ENCODE results near the gene TSPAN18.

TSPAN18 gene

DNA sequence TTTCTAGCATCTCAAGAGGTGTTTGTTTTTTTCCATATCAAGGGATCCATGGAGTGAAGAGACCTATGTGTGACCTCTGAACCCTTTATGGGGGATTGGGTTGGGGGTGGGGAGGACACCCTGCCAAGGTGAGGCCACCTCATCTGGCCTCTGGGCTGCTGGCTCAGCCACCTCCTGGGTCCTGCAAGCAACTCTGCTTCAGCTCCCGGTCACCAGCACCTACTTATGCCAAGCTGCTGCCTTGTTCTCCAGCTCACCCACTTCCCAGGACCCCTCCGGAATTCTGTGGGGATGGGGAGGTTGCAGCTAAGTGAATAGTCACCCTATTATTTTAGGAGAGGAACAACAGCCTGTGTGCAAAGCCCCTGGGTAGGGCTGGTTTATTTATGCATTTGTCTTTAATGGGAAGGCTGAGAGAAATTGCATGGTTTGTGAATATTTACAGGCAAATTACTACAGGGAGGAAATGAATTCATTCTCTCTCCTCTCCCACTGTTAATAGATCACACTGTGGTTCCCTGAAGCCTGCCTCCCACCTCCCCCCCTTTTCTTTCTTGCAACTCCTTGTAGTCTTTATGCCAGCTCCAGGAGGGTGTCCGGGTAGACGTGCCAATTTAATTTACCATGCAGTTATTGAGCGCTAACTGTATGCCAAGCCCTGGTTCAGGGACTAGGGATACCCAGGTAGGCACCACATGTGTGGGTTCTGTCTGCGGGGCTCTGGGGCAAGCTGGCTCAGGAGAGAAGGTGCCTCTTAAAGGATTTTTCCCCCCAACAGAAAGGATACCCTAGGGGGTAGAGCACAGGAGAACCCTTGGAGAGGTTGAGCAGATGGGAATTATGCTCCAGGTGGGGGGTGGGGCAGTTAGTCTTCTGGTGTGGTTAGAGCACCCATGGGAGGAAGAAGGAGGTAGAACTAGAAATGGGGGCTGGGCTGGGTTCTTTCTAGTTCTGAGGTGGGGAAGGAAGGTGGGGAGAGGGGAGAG lies 50.7 kb downstream of the TSPAN18 start:
- DNase-seq, result no peak

DNA sequence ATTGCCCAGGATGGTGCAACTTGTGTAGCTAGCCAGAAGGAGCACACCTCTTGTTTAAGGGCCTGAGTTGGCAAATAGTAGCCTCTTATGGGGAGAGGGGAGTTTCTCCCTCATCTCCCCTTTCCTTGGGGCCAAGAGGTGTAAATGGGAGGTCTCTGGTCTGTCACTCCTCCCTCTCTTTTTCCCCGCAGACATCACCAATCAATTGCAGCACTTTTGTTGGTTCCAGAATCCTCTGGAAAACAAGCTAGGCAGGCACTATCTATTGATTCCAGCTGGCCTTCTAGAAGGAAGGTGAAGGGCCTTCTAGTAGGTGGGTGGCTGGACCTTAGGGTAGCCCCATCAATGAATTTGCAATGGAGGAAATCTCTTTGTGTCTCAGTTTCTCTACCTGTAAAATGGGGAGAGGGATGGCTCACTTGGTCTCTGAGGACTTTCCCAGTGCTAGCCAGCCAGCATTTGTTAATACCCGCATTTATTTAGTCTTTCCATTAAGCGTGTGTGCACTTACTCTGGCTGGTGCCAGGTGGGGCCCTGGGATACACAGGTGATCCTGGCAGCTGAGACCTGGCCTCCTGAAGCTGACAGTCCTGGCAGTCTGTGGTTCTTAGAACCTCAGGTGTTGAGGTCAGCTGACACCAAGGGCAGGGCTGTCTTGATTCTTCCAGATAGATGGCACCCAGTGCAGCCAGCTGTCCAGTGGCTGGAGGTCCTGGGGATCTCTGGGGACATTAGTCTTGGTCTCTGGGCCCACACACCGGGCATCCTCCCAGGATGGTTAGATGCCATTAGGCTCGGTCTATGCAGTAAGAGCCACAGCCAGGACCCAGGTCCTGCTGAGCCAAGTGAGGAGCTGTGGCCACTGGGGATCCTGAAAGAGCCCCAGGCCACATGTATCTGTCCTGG lies 51.7 kb downstream of the TSPAN18 start:
- DNase-seq, result no peak

DNA sequence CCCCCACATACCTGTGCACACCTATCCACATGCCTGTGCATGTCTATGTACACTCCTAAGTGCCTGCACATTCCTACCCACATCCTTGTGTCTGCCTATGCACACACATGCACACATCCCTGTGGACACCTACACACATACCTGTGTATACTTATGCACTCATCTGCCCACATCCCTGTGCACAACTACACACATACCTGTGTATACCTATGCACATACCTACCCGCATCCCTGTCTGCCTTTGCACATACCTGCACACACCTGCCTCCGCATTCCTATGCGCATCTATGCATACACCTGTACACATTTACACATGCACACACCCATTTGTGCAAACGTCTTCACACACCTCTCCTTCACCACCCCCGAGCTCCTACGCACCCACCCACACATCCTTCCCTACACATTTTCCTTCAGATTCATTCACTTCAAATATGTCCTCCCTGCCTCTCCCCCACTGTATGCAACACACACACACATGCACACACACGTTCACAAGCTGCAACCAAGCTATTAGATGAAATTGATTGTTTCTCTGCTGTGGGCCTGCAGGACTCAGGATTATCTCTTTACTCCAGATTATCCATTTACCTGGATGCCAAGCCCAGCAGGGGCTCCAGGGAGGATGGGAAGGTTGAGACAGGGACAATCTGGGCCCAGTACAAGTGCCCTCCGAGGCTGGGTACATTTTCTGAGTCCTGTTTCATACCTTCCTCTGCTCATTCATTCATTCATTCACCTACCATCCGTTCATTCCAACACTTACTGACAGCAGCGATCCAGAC lies 53.2 kb downstream of the TSPAN18 start:
- no peak for DNase-seq

DNA sequence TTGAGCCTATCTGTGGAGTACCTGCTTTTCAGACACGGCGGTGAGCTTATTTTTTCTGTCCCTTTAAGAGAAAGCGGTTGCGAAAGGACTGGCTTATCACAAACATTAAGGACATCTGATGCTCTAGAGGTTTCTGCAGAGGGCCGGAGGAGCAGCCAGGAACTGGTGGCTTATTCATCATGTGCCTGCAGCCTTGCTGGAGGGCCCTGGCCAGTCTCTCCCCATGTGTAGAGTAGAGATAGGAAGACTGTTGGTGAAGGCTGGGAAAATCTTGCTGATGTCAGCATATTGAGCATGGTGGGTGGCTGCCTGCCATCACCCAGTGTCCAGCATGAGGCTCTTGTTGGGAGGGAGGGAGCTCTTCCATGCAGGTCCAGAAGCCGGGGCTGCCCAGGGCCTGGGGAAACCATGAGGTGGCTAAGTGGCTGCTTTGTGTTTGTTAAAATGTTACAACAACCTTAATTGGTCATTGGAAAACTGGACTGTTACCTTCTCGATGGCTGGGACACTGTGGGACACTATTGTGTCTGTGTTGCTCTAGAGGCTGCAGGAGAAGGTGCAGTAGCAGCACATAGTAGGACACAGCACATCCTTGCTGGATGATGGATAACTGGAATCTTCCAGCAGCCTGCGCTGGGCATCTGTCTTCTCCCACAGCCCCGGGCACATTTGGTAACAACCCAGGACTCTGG lies 54.3 kb downstream of the TSPAN18 start:
- DNase-seq, result no peak

DNA sequence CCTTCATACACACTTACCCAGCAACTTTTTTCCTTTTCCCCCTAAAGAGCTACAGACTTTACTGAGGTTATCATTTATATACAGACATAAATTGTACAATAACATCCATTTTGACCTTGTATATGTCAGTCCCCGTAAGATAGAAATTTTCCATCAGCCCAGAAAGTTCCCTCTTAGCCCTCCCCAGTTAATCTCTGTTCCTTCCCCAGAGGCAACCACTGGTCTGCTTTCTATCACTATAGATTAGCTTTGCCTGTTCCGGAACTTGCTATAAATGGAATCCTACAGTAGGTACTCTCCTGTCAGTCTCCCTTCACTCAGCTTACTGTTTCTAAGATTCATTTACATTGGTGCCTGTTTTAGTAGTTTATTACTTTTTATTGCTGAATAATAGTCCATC lies 54.9 kb downstream of the TSPAN18 start:
- no peak for DNase-seq

DNA sequence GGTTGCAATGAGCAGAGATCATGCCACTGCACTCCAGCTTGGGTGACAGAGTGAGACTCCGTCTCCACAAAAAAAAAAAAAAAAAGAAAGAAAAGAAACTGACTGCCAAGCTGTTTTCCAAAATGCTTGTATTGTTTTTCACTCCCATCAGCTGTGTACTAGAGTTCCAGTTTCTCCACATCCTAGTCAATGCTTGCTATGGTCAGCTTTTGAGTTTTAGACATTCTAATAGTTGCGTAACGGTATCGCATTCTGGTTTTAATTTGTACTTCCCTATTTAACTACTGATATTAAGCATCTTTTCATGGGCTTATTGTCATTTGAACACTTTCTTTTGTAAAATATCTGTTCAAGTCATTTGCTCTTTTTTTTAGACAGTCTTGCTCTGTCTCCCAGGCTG lies 55.7 kb downstream of the TSPAN18 start:
- no peak for DNase-seq

DNA sequence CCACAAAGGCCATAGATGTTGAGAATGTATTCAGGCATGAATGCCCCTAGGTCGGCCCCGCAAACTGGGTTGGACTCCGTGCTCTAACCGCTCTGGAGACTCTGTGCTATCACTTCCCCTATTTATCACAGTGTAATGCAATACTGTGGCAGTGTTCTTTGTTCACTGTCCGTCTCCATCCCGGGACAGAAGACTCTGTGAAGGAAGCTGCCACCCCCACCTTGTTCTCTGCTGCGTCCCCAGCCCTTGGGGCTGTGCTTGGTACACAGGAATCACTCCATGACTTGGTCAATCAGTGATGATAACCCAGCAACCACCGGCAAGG lies 57.6 kb downstream of the TSPAN18 start:
- DNase-seq, result no peak

DNA sequence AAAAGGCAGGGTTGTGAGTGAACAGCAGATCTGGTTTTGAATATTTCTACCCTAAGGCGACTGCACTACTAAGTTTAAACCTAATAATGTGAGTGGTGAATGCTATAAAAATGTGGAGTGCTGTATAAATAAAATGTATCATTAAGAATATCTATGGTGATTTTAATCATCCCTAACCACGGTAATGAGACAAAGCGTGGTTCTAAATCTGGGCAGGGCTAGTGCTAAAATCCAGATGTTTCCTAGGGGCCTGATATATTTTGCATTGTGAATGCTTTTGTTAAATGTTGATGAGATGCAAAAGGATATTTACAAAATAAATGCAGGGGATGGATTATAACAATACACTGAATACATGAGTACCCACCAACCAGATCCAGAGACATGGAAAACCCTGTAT lies 58.1 kb downstream of the TSPAN18 start:
- no peak for DNase-seq

DNA sequence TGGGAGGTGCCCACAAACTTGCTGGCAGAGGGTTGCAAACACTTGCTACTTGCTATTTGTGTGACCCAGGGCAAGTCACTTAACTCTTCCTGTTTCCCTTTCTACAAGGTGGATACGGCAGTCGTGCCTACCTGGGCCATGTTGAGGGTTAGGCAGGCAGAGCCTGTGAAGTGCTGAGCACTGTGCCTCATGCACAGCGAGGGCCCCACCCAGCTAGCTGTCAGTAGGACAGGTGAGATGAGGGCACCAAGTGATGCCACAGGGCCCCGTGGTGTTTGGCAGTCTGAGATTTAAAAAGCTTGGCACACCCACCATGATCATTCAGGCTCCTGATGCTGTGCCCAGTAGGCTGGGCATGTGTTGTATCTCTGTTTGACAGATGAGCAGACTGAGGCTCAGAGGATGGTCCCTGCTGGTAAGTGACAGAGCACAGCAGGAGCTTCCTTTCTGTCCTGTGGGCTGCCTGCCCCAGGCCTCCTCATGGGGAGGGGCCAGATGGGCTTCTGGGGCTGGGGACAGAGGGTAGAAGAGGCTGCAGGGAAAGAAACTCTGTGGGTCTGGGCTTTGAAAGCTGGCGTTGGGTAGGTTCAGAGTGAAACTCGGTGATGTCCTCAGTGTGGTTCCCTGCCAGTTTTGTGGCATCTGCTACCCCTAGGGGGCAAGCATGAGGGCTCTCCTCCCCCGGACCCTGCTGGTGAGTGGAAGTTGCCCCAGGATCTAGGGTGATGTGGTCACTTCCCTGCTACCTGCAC lies 59.3 kb downstream of the TSPAN18 start:
- no peak for DNase-seq

DNA sequence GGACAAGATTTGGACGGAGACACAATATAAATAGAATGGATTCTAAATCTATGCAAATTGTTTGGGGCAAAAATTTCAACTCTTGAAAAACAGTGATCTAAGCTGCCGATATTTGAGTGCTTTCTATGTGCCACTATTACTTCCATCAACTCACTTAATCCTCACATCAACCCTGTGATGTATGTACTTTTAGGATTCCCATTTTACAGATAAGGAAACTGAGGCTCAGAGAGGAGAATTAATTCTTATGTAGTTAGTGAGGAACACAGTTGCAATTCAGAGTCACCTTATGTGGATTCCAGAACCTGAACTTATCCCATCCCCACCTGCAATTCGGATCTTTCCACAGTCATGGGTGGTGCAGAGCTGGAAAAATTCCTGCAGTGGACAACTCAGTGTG lies 60.3 kb downstream of the TSPAN18 start:
- DNase-seq, result no peak

DNA sequence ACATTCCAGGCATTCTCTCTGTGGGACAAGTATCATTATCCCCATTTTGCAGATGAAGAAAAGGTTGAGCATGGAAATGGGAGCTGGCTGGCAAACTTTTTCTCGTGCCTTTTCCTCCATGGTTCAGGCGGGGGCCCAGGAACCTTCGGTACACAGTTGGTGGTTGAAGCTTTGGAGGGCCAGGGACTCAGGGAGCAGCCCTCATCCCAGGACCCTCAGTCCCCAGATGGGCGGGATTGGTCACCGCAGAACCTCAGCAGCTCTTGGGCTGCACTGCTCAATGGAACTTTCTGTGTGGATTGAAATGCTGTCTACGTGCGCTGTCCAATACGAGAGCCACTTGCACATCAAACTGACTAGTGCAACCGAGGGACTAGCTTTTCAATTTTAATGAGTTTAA lies 61.2 kb downstream of the TSPAN18 start:
- DNase-seq, result no peak

DNA sequence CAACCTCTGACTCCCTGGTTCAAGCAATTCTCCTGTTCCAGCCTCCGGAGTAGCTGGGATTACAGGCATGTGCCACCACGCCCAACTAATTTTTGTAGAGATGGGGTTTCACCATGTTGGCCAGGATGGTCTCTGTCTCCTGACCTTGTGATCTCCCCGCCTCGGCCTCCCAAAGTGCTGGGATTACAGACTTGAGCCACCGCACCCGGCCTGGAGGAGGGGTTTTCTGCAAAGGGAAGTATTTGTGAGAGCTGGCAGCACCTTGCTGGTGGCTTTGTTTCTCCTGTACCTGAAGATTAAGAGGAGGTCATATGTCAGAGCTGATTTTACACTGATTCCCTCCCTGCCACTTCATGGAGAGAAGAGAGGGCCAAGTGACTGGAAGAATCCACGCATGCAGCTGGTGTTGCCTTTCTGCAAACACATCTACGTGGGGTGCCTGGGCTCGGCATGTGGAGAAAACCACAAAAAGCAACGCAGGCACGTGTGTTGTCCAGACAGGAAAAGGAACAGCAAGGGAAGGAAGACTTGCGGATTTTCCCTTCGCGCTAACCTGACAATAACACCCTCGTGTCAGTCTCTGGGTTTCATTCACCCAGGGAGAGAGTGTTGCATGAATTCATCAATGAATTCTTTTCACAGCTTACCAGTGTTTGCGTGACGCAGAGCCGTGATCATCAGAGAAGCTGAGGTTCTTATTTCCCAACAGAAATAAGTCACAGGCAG lies 61.9 kb downstream of the TSPAN18 start:
- no peak for DNase-seq

DNA sequence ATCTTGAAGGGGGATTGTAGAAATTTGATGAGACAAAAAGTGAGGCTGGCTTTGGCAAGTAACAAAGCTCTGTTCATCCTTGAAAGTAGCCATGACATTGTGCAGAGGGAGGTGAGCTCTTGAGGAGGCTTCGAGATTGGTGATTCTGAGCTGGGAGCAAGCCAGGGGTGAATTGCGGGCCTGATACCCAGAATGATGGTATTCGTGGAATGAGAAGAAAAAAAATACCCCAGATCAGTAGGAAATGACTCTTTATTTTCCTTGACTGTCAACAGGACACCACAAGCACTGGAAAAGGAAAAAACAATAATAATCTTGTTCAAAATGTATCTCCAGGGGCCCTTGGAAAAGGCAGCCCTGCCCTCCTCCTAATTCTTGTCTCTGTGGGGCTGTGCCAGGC lies 62.7 kb downstream of the TSPAN18 start:
- DNase-seq, result no peak

DNA sequence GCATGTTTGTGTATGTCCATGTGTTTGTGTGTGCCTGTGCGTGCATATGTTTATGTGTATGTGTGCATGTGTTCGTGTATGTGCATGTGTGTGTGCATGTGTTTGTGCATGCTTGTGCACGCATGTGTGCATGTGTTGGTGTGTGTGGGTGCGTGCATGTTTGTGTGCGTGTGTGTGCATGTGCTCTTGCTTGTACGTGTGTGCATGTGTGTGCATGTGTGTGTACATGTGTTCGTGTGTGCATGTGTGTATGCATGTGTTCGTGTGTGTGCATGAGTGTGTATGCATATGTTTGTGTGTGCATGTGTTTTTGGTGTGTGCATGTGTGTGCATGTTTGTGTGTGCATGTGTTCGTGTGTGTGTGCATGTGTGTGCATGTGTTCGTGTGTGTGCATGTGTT lies 63.4 kb downstream of the TSPAN18 start:
- no peak for DNase-seq

DNA sequence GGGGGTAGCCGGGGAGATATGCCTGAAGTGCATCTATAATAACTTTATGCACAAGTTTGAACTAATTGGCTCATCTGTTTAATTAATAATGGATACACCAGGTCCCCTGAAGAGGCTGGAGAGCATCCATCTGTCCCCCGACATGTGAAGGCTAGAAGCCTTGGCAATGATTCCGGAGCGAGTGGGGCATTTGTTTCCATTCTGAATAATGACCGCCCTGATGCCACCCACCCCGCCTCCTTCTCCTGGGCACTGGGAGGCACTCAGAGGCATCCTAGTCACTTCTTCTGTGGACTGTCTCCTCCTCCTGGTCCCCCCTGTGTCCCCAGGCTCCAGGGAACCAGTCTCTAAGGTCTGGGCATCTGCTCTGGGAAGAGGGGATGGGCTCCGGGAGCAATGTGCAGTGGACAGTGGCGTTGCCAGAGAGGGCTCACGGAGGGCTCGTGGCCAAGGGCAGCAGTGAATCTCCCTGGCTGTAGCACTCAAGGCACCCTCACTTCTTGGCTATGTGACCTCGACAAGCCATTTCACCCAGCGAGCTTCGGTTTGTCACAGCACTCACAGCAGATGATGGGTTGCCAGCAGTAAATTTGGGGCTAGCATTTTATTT lies 64.7 kb downstream of the TSPAN18 start:
- DNase-seq, result no peak

DNA sequence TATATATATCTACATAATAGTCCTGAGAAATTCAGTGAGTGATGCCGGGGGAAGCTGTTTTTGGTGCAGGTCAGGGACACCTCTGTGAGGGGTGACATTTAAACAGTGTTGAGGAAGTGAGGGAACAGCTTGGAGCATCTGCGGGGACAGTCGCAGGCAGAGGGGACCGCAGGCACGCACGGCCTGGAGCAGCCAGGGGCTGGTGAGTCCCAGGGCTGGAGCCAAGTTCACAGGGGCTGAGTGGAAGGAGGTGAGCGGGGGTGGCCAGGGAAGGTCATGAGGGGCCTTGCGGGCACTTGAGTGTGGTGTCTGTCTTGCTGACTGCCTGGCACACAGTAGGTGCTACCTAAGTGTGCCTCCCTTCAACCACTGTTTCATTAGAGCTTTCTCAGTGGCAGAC lies 65.4 kb downstream of the TSPAN18 start:
- DNase-seq, result no peak

DNA sequence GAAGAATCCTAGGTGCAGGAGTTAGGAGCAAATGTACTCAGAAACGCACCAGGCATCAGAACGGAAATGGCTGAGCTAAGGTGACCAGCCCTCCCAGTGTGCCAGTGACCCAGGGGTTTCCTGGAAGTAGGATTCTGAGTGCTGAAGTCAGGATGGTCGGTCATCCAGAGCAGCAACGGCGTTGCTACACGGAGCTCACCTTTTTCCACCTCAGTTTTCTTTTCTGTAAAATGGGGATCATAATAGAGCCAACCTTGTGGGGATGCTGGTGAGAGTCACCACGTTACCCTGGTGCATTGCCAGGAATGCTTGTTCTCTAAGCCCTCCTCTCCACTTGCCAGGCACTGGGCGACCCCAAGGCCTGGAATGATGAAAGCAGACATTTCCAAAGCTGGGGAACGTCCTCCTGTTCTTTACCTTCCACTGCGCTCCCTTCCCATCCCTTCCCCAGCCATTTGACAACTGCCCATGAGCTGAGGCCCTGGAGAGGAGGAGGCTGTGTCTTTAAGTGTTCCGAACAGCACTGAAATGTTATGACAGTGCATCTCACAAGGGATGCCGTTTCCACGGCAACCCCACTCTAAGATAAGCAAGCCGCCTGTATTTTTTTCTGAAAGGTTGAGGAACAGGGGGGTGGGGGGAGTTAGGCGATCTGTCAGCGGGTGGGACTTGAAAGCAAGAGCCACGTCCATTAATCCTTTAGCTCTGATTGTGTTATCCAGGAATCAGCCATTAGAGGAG lies 66.8 kb downstream of the TSPAN18 start:
- DNase-seq, result peak in 12 of 56 donors; percentile 3 to 76 (median 22)

DNA sequence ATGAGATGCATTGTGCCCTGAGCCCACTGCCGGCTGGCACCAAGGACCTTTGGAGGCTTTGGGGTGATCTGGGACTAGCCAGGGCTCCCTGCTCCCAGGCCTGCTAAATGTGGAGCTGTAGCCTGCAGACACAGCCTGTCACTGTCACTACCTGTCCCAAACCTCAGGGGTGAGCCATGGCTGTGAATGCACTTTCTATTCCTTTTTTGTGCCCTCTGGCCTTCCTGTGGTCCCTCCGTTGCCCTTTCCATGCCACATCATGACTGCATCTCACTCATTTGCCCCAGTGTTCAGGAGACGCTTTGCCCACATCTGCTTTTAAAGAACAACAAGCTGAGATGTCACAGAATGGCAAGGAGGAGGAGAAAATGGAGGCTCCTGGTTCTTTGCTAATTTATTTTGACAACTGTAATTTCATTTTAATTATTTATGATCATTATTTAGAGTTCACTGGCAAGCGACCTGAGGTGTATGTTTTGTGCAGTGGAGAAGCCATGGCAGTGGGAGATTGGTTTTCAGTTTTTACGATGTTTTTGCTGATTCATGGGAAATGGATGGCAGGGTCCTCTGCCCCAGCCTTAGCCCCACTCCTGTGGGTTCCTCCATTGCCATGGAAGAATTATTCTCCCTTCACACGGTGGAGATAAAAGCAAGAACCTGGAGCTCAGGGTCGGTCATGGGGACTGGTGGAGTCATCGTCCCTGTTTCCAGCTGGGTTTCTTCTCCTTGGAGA lies 69.2 kb downstream of the TSPAN18 start:
- DNase-seq, result no peak
